ENCODE measurements around the gene ECE2.

ECE2 gene

DNA sequence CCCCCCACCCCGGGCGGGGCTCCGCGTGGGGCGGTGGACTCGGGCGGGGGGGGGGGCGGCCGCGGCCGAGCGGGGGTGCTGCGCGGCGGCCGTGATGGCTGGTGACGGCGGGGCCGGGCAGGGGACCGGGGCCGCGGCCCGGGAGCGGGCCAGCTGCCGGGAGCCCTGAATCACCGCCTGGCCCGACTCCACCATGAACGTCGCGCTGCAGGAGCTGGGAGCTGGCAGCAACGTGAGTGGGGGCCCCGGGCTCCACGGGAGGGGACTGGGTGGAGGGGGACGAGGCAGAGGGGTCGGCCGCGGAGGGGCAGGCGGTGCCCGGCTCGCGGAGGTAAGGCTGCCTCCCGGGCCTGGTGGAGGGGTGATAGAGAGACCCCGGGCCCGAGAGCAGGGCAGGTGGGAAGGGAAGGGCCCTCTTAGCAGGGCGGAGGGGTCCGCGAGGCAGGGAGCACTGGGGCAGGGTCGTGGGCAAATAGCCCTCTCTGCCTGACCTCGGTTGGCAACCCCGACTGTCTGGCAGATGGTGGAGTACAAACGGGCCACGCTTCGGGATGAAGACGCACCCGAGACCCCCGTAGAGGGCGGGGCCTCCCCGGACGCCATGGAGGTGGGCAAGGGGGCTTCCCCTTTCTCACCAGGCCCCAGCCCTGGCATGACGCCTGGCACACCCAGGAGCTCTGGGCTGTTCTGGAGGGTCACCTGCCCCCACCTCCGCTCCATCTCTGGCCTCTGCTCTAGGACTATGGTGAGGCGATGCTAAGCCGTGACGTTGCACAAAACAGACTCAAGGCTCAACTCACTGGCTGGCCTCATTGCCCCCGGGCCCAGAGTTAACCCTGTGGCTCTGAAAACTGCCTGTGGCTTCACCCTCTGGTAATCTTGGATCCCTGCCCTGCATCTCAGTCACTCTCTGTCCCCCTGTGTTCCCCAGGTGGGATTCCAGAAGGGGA, at the start of gene ECE2:
ECE2 (plus strand) TSS at position 62 of the 950 bp plus-strand sequence; CDS start at position 194, 132 bp downstream.
- DNase-seq (ENCODE audit: extremely low read depth in 1 of 2, low read depth in 1 of 2): no peak

- DNase-seq (ENCODE audit: extremely low read depth in 1 of 2, low read depth in 1 of 2): no peak
Measured at GRCh38 chr3:184227481-184227935, 48.3 kb upstream of the ECE2 start.

DNA sequence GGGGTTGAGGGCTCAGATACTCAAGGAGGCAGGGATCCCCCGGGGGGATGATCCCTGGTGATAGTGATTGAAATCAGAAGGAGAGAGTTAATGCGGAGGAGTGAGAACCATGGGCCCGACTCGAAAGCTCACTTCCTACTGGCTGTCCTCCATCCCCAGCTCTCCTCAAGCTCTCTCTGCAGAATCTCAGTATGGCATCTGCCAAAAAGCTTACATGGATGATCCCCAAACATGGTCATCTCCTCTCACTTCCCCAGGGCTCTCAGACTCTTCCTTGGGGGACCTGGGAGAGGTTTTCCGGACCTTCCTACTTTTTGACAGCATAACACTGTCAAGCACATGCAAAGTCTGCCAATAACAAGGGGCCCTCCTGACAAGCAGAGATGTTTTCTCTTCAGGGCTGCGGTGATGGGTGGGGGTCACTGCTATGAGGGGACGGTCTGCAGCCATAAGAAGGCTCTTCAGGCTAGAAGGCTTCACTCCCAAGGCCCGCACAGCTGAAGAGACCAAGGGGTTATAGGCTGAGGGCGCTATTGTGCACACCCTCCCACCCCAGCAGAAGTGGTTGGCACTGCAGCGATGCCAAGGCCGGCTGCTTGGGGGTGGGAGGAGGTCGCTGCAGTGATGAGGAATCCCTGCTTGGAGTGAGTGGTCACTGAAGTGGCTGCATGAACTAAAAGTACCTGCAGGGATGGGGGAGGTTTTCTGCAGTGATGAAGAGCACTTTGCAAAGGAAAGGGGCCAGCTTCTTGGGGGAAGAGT, 47.3 kb upstream of the ECE2 start:
- no peak for DNase-seq (ENCODE audit: extremely low read depth in 1 of 2, low read depth in 1 of 2)

- DNase-seq (ENCODE audit: extremely low read depth in 1 of 2, low read depth in 1 of 2): peak; percentile 43 to 61
Measured at GRCh38 chr3:184229394-184230080, 46.3 kb upstream of the ECE2 start, which contains the start of gene VWA5B2. Gene VWA5B2 (plus strand): TSS chr3:184229585. CDS start chr3:184230529, 944 bp downstream.

DNA sequence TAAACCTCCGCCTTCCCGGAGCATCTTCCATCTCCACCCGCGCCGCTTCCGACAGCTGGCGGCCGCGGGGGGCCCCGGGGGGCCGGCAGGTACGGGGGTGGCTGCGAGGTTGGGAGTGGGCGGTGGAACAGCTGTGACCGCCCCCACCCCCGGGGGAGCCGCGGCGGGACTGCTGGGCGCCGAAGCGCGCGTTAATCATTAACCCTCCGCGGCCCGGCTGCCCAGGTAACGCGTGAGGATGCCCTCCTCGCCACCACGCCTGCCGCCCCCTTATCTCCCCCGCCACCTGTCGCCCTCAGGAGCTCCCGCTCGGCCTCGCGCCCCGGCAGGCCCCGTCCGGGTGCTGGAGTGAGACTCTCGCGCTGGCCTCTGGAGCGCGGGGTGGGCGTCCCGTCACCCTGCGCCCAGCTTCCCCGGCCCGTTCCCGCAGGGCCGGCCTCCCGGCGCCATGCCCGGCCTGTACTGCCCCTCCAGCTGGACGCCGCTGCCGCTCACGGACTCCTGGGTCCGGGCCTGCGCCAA, 45.7 kb upstream of the ECE2 start:
- no peak for DNase-seq (ENCODE audit: extremely low read depth in 1 of 2, low read depth in 1 of 2)

GRCh38 chr3:184230603-184231528, 45.0 kb upstream of the ECE2 start:
- DNase-seq (ENCODE audit: extremely low read depth in 1 of 2, low read depth in 1 of 2): no peak

- no peak for DNase-seq (ENCODE audit: extremely low read depth in 1 of 2, low read depth in 1 of 2)
Measured at GRCh38 chr3:184231671-184232070, 44.2 kb upstream of the ECE2 start.

DNA sequence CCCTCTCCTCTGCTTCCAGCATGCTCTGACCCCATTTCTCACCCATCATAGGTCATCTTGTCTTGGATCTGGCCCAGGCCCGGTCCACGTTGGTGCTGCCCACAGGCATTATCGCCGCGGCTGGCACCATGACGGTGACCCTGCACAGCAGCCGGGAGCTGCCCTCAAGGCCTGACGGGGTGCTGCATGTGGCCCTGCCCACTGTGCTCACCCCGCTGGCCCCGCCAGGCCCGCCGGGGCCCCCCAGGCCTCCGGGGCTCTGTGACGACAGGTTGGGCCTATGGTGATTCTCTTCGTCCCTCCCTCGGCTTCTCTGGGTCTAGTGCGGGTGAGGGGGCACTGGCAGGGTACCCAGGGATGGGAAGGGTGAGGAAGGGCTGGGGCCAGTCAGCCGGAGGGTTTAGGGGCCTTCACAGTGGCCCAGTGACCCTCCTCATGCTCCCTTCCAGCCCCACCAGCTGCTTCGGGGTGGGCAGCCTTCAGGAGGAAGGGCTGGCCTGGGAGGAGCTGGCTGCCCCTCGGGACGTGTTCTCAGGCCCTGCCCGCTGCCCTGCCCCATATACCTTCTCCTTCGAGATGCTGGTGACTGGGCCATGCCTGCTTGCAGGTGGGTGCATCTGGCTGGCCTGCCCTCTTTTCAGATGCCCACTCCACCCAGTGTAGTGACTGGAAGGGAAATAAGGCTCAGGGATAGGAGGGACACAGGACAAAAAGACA, 42.5 kb upstream of the ECE2 start:
- DNase-seq (ENCODE audit: extremely low read depth in 1 of 2, low read depth in 1 of 2): no peak

- DNase-seq (ENCODE audit: extremely low read depth in 1 of 2, low read depth in 1 of 2): no peak
Measured at GRCh38 chr3:184234224-184234623, 41.6 kb upstream of the ECE2 start.

- no peak for DNase-seq (ENCODE audit: extremely low read depth in 1 of 2, low read depth in 1 of 2)
Measured at GRCh38 chr3:184234671-184235380, 41.0 kb upstream of the ECE2 start.

DNA sequence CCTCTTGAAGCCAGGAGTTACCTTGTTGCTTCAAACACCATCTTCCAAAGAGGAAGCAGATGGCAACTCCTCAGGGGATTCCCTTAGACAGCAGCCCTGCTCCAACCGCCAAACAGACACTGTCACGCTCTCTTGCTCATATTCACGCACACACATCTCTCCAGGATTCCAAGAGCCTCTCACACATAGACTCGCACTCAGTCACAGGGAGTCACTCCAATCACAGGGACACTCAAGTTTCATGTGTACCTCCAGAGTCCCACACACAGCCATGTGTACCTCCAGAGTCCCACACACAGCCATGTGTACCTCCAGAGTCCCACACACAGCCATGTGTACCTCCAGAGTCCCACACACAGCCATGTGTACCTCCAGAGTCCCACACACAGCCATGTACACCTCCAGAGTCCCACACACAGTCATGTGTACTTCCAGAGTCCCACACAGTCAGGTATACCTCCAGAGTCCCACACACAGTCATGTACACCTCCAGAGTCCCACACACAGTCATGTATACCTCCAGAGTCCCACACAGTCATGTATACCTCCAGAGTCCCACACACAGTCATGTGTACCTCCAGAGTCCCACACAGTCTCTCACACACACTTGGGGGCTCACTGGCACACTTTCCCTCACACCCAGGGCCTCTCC, 40.3 kb upstream of the ECE2 start:
- no peak for DNase-seq (ENCODE audit: extremely low read depth in 1 of 2, low read depth in 1 of 2)

GRCh38 chr3:184236033-184236410, 39.8 kb upstream of the ECE2 start:
- DNase-seq (ENCODE audit: extremely low read depth in 1 of 2, low read depth in 1 of 2): no peak

DNA sequence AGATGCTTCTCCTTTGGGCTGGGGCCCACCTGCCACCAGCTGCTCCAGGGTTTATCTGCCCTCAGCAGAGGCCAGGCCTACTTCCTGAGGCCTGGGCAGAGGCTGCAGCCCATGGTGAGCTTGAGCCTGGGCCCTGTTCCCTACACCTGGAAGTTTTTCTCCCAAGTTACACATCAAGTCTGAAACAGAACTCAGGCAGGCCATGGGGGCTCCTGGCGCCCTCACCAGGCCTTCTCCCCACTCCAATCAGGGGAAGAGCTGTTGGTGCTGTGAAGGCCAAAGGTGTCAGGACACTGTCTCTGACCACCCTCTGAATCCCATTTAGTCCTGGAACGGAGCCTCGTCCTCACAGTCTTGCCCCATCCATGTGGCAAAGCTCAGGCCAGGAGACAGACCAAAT, 39.2 kb upstream of the ECE2 start:
- DNase-seq (ENCODE audit: extremely low read depth in 1 of 2, low read depth in 1 of 2): no peak

GRCh38 chr3:184237211-184237610, 38.6 kb upstream of the ECE2 start:
- DNase-seq (ENCODE audit: extremely low read depth in 1 of 2, low read depth in 1 of 2): no peak

DNA sequence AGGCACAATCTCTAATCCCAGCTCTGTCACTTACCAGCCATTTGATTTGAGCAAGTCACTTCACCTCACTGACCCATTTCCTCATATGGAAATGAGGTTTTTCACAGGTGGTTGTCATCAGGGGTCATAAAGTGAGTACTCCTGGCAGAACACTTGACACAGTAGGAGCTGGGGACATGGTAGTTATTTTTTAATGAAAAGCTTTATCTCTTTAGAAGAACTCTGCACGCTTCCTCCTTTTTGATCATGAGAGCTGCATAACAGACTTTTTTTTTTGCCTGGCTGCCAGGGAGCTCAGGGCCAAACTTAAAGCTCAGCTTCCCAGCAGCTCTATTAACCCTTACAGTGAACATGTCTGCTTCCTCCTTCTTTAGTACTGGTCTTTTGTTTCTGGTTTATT, 38.0 kb upstream of the ECE2 start:
- DNase-seq (ENCODE audit: extremely low read depth in 1 of 2, low read depth in 1 of 2): no peak

- DNase-seq (ENCODE audit: extremely low read depth in 1 of 2, low read depth in 1 of 2): no peak
Measured at GRCh38 chr3:184238246-184238818, 37.5 kb upstream of the ECE2 start.

DNA sequence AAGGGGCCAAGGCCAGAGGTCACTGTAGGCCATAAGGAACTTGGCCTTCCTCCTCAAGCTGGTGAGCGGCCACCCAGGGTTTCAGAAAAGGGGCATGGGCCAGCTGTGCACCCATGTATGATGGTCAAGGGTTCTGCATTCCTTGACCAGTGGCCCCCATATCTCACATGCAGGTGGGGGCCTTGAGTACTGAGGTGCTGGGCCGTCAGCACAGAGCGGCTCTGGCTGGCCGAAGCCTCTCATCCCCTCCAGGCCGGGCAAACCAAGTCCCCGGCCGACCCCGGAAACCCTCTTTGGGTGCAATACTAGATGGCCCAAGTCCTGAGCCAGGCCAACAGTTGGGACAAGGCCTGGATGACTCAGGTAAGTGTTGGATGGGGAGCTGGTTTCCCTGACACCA, 36.6 kb upstream of the ECE2 start:
- DNase-seq (ENCODE audit: extremely low read depth in 1 of 2, low read depth in 1 of 2): no peak

GRCh38 chr3:184239708-184240107, 36.1 kb upstream of the ECE2 start:
- no peak for DNase-seq (ENCODE audit: extremely low read depth in 1 of 2, low read depth in 1 of 2)

Data from activated CD8-positive, alpha-beta memory T cell treated with anti-CD3 and anti-CD28 coated beads for 1 hour (primary cell).